SK-N-SH treated with all-trans-retinoic acid at 6 μM for 48 hours (cell line): Measurements from ENCODE around the gene LFNG.

Experiments
- ARNTL ChIP-seq: fragments of 450-650 bp; formaldehyde crosslinking; IDR thresholded peaks from 2 replicates; pipeline ENCODE4 v1.5.0; 2020; ENCODE audit warnings: low read depth, mild to moderate bottlenecking, moderate library complexity, borderline replicate concordance
- ISL1 ChIP-seq: fragments of 250-450 bp; sonication (Bioruptor Pico); IDR thresholded peaks from 2 replicates; pipeline ENCODE4 v2.1.2; 2022; ENCODE audit warnings: mild to moderate bottlenecking, moderate library complexity
- RARB ChIP-seq: fragments of 250-450 bp; sonication (Bioruptor Pico); IDR thresholded peaks from 2 replicates; pipeline ENCODE4 v1.8.0; 2021; ENCODE audit warnings: mild to moderate bottlenecking, moderate library complexity
- TCF4 ChIP-seq: fragments of 250-450 bp; sonication (Bioruptor Pico); IDR thresholded peaks from 2 replicates; pipeline ENCODE4 v1.8.0; 2021; ENCODE audit warnings: mild to moderate bottlenecking, moderate library complexity, borderline replicate concordance
- ZFP30 ChIP-seq: fragments of 450-650 bp; formaldehyde crosslinking; IDR thresholded peaks from 2 replicates; pipeline ENCODE4 v1.5.0; 2022; ENCODE audit warnings: mild to moderate bottlenecking, moderate library complexity
- ZNF565 ChIP-seq: fragments of 450-650 bp; formaldehyde crosslinking; conservative IDR thresholded peaks from 2 replicates; pipeline ENCODE4 v1.5.0; 2020; ENCODE audit warnings: low read depth, mild to moderate bottlenecking, moderate library complexity
- ZNF8 ChIP-seq: fragments of 450-650 bp; formaldehyde crosslinking; IDR thresholded peaks from 2 replicates; pipeline ENCODE4 v1.5.0; 2020; ENCODE audit warnings: mild to moderate bottlenecking, moderate library complexity

DNA sequence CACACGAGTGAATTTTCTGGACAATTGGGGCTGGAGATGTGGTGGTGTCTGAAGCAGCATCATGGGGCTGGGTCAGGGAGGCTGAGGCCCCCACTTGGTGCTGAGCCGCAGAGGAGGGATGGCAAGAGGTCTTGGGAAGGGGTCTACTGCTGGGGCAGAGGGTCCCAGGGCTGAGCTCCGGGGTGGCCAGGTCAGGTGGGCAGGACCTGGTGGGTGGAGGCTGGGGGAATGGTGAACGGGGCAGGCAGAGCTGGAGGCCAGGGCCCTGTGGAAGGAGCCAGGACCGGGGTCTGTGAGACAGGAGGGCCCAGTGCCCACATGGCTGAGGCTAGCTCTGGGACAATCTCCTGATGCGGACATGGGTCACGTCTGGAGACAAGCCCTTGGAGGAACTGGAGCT lies 20.4 kb upstream of the LFNG start:
- TF ChIP-seq ARNTL (CRISPR knock-in tag) (no peak), ISL1 (CRISPR knock-in tag) (no peak), ZNF8 (no peak), ZFP30 (CRISPR knock-in tag) (no peak), TCF4 (CRISPR knock-in tag) (no peak), RARB (CRISPR knock-in tag) (no peak), ZNF565 (CRISPR knock-in tag) (no peak)
